Uterus (tissue), 2 donors: ENCODE results near the gene TPGS2.

ENCODE experiments used
- CTCF ChIP-seq, 4 experiments: fragments of 200-600 bp in 2 of 4; fragments of 450-650 bp in 2 of 4; sonication (generic) in 2 of 4; IDR thresholded peaks; one replicate each; pipeline ENCODE4 v1.5.1; 2016 to 2019; ENCODE audit warnings: antibody characterized with exemption in 4 of 4, mild to moderate bottlenecking in 2 of 4, moderate library complexity in 1 of 4
- POLR2A ChIP-seq, 2 donors: fragments of 450-650 bp; IDR thresholded peaks; one replicate each; pipeline ENCODE4 v1.6.1; 2016; ENCODE audit warnings: antibody characterized with exemption in 2 of 2, mild to moderate bottlenecking in 1 of 2, moderate library complexity in 1 of 2

DNA sequence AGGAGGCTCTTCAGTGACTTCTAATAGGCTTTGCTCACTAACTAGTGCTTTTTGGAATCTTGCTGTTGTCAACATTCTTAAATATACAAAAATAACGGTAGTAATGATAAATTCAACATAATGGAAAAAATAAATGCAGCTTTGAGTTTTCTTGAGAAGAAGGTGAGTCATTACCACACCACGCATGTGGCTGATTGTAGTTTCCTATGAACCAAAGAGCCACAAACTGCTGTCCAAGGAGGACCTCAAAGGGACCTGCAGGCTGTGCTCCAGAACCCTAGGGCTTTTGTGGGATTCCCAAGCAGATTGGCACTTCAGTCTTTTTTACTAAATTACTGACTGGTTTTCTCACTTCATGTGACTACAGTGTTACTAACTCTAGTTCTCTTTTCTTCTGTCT, 66.7 kb downstream of the TPGS2 start:
- TF ChIP-seq CTCF (IDR thresholded peaks at IDR 0.05), result no peak
- TF ChIP-seq POLR2A (IDR thresholded peaks at IDR 0.05), result no peak
